GM20431 (cell line): ENCODE measurements around the gene TLX2.
"Not testable (repeated sequence)": the region's sequence is repeated elsewhere in the genome, so short reads cannot be mapped to it uniquely, and the experiment has no call there.

Source experiments
- in situ Hi-C: fragments of 300-500 bp; cut with MseI, MboI; formaldehyde crosslinking; loops from one replicate; pipeline ENCODE4 v1.15.0; 2020; ENCODE audit warnings: low sequenced_read_pairs; ENCODE audit not compliant: unreplicated experiment

Gene TLX2

DNA sequence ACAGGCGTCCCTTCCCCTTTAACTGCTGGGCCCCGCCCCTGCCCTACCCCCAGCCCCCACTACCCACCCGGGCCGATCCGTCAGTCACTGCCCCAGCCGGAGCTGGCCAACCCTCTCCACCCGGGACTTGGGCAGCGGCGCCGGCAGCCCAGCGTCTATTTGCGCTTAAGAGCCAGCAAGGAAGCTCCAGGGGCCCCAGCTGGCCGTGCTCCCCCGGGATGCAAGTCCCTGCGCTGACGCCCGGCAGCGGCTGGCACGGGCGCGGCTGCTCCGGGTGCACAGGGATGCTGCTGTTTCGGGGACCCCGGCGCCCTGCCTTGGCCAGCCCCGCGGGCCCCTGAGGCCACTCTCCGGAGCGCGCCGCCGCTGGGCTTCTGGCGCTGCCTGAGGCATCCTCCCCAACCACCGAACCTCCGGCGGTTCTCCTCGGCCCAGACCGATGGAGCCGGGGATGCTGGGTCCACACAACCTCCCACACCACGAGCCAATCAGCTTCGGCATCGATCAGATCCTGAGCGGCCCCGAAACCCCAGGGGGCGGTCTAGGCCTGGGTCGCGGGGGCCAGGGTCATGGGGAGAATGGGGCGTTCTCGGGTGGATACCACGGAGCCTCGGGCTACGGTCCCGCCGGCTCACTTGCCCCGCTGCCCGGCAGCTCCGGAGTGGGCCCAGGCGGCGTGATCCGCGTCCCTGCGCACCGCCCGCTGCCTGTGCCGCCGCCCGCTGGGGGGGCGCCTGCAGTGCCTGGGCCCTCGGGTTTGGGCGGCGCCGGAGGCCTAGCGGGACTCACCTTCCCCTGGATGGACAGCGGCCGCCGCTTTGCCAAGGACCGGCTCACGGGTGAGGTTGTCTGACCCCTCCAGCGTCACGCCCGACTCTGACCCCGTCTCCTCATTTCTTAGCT, at the start of gene TLX2:
Gene TLX2, plus strand, starts transcription at position 83 of the 903 bp plus-strand sequence. Its CDS starts 357 bp downstream, at position 440.
- in situ Hi-C loops, result no loop called here

DNA sequence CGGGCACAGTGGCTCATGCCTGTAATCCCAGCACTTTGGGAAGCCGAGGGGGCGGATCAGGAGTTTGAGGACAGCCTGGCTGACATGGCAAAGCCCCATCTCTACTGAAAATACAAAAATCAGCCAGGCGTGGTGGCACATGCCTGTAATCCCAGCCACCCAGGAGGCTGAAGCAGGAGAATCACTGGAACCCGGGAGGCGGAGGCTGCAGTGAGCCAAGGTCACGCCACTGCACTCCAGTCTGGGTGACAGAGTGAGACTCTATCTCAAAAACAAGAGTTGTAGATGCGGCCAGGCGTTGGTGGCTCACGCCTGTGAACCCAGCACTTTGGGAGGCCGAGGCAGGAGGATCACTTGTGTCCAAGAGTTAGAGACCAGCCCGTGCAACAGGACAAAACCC, 43.5 kb upstream of the TLX2 start:
- in situ Hi-C loops, result not testable (repeated sequence)

DNA sequence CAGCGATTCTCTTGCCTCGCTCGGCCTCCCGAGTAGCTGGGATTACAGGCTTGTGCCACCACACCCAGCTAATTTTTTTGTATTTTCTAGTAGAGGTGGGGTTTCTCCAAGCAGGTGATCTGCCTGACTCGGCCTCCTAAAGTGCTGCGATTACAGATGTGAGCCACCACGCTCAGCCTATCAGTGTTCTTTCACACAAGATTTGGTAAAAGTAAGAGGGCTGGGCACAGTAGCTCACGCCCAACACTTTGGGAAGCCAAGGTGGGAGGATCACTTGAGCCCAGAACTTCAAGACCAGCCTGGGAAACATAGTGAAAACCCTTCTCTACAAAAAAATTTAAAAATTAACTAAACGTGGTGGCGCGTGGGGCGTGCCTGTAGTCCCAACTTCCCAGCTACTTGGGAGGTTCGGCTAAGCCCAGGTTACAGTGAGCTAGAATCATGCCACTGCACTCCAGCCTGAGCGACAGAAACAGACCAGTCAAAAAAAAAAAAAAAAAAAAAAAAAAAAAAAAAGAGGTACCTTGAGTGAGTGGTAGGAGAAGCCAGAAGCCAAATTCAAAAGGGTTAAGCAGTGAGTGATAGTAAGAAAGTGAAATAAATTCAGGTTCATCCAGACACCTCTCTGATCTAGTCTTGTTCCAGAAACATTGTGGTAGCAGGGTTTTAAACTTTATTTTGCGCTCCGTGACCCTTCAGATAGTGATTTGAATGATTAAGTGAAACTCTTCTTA, 42.8 kb upstream of the TLX2 start:
- in situ Hi-C loops, result no loop called here

DNA sequence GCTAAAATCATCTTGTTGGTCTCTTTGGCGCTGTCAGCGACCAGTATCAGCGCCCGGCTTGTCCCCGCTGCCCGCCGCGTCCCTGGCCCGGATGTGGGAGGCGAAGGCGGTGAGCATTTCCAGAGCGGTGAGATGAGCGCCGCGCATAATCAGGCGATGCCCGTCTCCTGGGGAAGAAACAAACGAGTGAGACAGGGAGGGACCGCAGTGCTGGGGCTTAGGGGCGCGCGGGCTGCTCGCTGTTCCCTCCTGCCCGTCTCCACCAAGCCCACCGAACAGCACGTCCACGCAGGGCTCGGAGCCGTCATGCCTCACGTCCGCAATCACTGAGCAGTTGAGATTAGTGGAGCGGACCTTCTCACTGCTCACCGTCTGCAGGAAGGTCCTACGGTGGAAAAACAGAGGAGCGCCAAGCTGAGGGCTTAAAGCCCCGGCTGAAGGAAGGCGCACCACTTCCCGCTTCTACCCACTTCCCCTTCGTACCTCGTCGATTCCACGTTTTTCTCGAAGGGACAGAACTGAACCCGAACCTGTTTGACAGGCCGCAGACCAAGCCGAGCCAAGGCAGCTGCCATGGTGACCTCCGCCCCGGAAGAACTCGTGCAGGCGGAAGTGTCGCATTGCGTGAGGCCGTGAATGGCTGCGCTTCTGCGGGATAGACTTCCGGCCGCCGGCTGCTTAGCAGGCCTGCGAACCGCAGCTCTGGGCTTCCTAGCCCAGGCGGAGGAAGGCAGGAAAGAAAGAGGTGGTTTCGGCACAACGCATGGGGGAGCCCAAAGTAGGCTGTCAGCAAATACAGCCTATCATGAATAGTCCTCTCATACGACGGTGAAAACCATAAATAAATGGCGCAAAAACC, 41.9 kb upstream of the TLX2 start, which contains the start of gene MRPL53:
Gene MRPL53, minus strand, starts transcription at position 595 of the 859 bp plus-strand sequence. Its CDS starts 20 bp downstream, at position 575.
- in situ Hi-C loops, result no loop called here

DNA sequence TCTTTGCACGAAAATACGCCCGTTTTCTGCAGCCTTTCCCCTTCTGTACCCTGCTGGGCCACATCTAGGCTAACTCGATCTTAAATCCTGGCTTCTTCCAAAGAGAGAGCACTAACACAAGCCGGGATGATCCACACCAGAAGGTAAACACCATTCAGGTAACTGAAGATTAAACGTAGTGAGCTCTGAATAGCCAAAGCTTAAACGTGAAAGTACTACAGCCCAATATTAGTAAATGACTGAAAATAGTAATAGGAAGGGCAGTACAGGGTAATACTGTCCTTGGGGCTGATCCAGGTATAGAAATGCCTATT, 41.3 kb upstream of the TLX2 start:
- in situ Hi-C loops, result no loop called here

DNA sequence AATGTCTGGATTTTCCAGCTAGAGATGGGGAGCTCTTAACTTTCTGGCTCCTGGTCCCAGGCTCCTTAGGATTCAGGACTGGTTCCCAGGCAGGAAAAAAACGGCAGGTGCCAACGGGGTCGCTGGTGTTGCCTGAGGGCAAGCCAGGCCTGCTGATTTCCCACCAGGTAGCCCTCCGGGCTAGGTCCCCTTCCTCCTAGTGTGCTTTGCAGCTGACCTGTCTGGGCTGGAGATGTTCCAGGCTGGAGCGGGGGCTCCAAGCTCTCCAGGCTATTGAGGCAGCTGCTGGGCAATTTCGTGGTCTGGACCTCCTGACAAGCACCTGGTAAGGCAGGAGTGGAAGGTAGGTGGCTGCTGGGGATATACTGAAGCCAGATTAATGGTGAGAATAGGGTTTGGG, 39.8 kb upstream of the TLX2 start:
- in situ Hi-C loops, result no loop called here

DNA sequence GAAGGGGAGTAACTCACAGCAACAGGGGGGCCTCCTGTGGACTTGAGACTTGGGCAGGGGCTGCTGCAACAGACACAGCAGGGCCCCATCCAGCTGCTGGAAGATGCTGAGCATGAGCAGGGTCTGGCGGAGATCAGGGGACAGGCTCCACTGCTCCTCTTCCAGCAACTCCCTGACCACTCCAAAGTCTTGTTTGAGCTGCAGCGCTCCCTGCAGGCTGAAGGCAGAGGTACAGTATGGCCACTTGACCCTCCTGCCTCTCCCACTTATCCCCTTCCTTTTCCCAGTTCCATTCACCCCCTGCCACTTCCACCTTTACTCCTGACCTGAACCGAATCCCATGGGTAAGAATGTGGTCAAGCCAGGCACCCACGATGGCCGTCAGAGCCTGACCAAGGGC, 39.4 kb upstream of the TLX2 start:
- in situ Hi-C loops, result loop anchor here (25.0 kb wide), 1 partner anchor 112 kb away; no protein-coding TSS in a partner anchor

DNA sequence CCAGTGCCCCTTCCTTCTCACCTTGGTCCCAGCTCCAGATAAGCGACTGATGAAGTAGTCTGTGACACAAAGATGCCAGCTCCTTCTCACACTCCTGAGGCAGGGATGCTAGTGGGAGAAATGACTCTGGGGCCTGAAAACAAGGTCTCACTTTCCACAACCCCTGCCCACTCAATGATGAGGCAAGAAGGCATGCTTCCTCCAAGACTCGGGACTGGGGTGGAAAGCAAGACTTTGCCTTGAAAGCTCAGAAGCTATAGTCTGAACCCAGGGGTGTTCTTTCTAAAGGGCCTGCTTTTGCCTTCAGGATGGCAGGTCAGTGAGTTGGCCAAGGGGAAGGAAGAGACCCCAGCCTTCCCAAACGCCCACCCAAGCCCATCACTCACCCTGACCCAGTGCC, 32.8 kb upstream of the TLX2 start:
- in situ Hi-C loops, result loop anchor here (25.0 kb wide), 1 partner anchor 106 kb away; no protein-coding TSS in a partner anchor

DNA sequence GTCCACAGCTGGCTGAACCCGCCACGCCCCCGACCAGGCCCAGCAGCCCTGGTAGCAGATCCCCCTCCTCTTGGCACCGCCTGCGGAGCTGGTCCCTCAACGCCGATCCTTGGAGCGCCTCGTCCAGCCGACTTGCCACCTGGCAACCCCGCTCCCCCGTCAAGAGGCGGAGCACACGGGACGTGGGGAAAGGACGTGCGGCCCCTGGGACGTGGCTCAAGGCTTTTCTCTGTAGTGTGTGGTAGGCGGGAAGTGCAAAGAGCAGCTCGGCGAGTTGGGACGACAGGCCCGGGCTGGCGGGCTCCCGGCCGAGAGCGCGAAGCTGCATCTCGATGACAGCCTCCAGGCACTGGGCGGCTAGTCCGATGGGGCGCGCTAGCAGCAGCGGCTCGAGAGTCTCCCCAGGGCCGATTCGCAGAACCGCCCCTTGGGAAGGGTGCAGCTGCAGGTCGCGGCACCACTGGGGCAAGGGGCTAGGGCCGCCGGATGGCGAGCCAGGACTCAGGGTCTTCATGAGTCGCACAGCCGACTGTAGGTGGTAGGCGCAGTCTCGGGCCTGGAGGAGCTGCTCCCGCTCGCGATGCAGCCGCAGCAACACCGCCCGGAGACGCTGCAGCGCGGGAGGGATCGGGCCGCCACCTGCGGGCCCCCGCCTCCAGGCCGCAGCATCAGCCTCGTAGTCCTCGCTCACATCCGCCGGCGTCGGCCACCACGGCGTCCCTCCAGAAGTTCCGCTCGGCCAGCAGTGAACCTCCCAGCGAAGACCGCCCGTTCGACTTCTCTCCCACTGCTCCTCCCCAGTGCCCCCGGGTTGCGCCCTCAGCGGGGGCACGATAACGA, 32.1 kb upstream of the TLX2 start:
- in situ Hi-C loops, result loop anchor here (25.0 kb wide), 1 partner anchor 105 kb away; no protein-coding TSS in a partner anchor

DNA sequence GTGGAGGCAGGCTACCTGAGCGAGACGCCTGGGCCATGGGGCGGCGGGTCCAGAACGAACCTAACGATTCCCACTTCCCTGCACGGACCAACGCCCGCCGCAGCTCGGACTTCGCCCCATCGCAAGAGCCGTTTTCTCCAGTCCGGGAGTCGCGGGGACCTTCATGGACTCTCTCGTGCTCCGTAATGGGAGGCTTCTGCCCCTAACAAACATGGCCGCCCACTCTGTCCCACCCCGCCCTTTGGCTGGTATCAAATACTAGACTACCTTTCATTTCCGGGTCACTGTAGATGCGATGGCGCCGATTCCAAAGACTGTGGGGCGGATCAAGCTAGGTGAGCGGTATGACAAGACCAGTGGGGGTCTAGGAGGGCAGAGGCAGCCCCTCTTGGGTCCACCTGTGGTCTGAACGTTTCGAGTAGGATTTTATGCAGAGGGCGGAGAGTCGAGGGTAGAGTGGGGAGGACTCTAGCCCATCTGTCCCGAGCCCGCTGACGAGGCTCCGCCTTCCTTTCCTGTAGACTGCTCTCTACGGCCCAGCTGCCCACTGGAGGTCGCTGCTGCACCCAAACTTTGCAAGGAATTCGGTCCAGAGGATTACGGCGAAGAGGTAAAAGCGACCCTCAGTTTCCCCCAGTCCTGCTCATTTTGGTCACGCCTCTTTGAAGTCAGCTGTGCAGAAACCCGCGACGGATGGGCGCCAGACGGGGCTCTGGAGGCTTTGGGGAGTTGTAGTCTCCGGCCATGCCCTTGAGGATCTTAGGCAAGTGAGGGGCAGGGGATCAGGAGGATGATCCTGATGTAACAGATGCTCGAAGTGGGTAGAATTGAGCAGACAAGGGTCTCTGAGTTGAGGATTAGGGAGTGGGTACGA, 31.2 kb upstream of the TLX2 start, which contains the start of the genes CCDC142 and TTC31:
Gene CCDC142, minus strand, starts transcription at position 198 of the 874 bp plus-strand sequence. Its CDS starts 161 bp downstream, at position 37.
Gene TTC31, plus strand, starts transcription at position 281 of the 874 bp plus-strand sequence. Its CDS starts 15 bp downstream, at position 296.
- in situ Hi-C loops, result loop anchor here (25.0 kb wide), 1 partner anchor 104 kb away; no protein-coding TSS in a partner anchor

DNA sequence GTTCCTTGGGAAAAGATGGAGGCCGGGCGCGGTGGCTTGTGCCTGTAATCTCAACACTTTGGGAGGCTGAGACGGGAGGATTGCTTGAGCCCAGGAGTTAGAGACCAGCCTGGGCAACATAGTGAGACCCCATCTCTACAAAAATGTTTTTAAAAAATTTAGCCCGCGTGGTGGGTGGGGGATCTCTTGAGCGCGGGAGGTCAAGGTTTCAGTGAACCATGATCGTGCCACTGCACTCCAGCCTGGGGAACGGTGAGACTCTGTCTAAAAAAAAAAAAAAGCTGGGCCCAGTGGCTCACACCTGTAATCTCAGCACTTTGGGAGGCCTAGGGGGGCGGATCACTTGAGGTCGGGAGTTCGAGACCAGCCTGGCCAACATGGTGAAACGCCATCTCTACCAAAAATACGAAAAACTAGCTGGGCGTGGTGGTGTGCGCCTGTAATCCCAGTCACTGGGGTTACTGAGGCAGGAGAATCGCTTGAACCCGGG, 30.5 kb upstream of the TLX2 start:
- in situ Hi-C loops, result loop anchor here (25.0 kb wide), 1 partner anchor 104 kb away; no protein-coding TSS in a partner anchor

DNA sequence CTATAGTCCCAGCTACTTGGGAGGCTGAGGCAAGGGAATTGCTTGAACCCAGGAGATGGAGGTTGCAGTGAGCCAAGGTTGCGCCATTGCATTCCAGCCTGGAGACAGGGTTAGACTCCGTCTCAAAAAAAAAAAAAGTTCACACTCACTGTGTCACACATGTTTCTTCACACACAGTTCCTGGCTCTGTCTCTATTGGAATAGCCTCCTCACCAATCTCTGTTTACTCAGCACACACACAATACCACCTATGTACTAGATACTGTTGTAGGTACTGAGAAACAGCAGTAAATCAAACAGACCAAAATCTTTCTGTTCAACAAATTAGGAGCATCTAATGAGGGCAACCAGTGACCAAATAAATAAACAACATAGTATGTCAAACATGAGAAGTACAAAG, 28.1 kb upstream of the TLX2 start:
- in situ Hi-C loops, result loop anchor here (25.0 kb wide), 1 partner anchor 101 kb away; no protein-coding TSS in a partner anchor

DNA sequence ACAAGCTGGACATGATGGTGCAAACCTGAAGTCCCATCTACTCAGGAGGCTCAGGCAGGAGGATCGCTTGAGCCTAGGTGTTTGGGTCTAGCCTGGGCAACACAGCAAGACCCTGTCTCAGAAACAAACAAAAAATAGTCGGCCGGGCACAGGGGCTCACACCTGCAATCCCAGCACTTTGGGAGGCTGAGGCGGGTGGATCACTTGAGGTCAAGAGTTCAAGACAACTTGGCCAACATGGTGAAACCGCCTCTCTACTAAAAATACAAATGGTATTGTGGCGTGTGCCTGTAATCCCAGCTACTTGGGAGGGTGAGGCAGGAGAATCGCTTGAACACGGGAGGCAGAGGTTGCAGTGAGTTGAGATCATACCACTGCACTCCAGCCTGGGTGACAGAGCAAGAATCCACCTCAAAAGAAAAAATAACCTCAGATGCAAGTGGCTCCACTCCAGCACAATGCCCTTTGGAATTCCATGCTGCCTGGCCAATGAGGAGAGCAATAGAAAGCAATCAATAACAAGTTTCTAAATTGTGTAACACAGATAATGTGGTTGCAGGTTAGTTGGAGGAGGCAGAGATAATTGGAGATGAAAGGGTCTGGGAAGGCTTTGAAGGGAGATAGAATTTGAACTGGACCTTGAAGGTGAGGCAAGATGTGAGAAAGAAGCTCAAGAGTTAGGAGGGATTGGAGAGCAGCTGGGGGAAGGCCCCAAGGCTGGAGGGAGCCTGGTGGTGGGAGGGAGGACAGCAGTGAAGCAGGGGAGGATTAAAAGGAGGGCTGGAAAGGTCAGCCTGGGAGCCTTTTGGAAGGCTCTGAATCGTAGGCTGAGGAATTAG, 25.4 kb upstream of the TLX2 start:
- in situ Hi-C loops, result loop anchor here (25.0 kb wide), 1 partner anchor 98 kb away; no protein-coding TSS in a partner anchor

DNA sequence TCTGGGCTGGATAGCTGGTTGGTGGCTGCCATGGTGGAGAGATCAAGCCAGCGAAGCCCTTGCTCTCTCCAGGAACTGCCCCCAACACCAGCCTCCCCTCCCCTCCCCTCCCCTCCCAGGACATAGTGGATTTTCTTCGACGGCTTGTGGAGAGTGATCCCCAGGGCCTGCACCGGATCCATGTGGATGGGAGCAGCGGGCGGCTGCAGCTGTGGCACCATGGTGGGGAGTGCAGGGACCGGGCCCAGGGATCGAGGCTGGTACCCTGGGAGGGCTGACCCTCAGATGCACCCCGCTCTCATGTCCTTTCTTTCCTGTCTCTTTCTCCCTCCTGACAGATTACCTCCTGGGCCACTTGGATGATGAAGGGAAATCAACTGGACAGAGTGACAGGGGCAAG, 24.3 kb upstream of the TLX2 start:
- in situ Hi-C loops, result loop anchor here (25.0 kb wide), 1 partner anchor 97 kb away; no protein-coding TSS in a partner anchor

DNA sequence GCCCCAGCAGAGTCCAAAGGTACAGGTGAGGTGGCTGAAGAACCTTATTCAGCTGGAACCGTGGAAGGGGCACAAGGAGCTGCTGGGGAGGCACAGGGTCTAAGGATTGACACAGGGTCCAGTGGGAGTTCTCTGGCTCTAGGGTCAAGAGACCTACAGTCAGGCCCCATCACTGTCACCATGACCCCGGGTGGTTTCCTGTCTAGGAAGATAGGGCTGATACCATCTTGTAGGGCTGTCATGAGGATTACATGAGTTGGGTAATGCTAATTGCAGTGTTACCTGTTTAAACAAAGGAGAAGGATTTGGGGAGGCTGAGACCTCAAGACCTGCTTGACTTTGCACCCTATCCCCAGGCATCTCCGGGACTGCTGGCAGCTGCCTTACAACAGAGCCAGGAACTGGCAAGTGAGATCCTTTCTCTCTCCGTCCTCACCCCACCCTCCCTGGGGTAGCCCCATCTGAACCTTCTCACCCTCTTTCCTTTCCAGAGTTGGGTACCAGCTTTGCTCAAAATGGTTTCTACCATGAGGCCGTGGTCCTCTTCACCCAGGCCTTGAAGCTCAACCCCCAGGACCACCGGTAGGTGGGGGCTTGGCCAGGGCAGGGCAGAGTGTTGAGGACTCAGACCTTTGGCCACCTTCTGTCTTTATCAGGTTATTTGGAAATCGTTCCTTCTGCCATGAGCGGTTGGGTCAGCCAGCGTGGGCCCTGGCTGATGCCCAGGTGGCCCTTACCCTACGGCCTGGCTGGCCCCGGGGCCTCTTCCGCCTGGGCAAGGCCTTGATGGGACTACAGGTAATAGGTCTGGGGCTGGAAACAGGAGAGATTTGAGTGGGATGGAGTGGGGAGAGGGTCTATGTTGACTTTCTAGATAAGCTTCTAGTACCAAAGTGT, 22.4 kb upstream of the TLX2 start:
- in situ Hi-C loops, result loop anchor here (25.0 kb wide), 1 partner anchor 95 kb away; no protein-coding TSS in a partner anchor

DNA sequence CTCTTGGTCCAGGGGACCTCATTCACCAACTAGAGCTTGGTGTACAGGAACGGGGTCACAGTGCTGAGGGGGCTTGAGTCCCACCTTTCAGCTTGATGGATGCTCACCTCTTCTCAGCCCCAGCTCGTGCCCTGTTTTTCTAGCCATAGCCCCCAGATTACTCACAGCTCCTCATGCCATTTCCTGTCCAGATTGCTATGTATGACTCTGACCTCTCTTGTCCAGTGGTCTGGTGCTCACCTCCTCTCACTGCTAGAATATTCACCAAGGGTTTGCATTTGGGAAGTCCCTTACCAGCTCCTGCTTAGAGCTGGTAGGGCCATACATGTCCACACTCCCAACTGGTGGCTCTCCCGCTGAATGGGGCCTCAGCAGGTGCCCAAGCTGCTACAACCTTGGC, 20.7 kb upstream of the TLX2 start:
- in situ Hi-C loops, result loop anchor here (25.0 kb wide), 1 partner anchor 94 kb away; no protein-coding TSS in a partner anchor
